GM10847 (cell line): ENCODE measurements around the gene SRRM4.

Source experiments
- POLR2A ChIP-seq: IDR thresholded peaks from 2 replicates; pipeline ENCODE4 v1.6.1; 2011; ENCODE audit not compliant: insufficient read length; ENCODE audit errors: extremely low read depth

The SRRM4 gene

DNA sequence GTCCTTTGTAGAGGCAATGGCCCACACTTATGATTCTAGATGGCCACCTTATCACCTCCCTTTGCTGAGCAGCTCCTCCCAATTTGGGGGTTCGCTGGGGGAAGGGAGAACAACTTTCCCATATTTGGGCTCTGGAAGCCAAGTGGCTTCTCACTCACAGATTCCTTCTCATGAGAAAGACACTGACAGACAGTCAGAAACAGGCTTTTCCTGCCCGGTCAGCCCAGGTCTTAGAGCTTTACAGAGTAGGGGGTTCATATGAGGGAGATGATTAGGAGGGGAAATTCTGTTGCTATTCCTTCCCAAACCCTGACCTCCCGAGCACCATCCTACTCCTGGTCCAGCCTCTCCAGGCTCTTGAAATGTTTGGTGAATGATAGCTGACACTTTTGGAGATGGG is 137.3 kb downstream of the SRRM4 start:
- TF ChIP-seq POLR2A = no peak

DNA sequence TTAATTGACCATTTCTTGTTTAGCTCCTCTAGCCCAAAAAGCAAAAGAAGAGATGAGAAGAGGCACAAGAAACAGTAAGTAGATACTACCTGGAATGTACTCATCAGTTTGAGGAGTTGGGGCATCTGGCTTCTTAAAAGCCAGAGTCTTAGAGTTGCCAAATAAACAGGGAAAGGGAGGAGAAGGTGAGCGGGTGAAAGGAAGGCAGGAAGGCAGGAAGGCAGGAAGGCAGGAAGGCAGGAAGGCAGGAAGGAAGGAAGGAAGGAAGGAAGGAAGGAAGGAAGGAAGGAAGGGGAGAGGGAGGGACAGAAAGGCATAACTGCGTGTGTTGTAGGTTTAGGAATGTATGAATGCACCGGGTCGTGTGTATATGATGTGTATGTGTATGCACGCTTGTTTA is 140.7 kb downstream of the SRRM4 start:
- no peak for TF ChIP-seq POLR2A

DNA sequence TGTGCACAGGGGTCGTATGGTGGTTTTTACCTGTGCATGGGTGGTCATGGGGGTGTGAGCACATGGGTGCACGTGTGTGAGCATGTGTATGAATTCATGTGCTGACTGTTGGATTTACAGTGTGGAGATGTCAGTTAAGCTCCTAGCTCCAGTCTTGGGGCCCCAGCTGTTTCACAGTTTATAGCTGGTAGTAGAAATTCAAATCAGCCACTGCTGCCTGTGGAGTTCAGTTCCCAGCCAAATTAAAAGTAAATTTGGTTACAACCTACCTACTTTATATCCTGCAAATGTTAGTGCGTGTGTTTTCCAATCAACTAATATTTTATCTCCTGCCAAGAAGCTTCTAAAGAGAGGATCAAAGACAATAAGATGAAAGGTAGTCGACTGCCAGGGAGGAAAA is 141.4 kb downstream of the SRRM4 start:
- no peak for TF ChIP-seq POLR2A

DNA sequence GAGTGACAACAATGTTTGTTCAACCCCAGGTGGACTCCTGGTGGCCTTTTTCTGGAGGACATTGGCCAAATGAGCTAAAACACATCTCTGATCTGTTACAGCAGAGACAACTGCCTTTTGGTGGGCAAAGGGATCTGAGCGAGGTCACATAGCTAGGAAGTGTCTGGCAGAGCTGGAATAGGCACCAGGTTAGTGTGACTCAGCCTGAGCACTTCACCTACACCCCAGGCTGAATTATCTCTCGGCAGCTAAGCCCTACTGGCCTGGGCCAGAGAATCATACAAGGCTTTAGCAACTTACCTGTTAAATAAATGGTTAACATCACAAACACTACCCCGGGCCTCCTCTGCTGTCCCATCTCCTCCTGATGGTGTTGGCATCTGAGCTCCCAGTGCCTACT is 147.2 kb downstream of the SRRM4 start:
- no peak for TF ChIP-seq POLR2A

DNA sequence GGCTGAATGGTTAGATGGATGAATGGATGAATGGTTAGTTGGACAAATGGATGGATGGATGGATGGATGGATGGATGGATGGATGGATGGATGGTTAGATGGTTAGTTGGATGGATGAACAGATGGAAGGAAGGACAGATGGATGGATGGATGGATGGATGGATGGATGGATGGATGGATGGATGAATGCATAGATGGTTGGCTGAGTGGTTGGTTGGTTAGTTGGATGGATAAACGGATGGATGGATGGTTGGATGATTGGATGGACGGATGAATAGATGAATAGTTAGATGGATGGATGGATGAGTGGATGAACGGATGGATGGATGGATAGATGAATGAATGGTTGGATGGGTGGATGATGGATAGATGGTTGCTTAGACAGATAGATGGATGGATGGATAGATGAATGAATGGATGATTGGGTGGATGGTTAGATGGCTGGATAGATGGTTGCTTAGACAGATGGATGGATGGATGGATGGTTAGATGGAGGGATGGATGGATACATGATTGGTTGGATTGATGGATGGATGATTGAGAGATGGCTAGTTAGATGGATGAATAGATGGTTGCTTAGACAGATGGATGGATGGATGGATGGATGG is 148.6 kb downstream of the SRRM4 start:
- TF ChIP-seq POLR2A = no peak

DNA sequence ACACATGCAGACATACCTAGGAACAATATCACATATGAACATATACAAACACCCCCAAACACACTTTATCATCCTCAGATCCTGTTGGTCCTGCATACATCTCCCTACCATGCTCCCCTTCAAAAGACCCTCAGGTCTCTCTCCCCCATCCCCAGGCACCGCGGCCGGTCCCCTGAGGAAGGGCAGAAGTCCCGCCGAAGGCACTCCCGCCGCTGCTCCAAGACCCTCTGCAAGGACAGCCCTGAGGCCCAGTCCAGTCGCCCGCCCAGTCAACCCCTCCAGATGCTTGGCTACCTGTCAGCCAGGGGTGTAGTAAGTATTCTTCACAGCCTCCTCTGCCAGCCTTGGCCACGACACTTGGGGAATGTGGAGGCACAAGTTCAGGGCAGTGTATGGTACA is 149.2 kb downstream of the SRRM4 start:
- TF ChIP-seq POLR2A = no peak

DNA sequence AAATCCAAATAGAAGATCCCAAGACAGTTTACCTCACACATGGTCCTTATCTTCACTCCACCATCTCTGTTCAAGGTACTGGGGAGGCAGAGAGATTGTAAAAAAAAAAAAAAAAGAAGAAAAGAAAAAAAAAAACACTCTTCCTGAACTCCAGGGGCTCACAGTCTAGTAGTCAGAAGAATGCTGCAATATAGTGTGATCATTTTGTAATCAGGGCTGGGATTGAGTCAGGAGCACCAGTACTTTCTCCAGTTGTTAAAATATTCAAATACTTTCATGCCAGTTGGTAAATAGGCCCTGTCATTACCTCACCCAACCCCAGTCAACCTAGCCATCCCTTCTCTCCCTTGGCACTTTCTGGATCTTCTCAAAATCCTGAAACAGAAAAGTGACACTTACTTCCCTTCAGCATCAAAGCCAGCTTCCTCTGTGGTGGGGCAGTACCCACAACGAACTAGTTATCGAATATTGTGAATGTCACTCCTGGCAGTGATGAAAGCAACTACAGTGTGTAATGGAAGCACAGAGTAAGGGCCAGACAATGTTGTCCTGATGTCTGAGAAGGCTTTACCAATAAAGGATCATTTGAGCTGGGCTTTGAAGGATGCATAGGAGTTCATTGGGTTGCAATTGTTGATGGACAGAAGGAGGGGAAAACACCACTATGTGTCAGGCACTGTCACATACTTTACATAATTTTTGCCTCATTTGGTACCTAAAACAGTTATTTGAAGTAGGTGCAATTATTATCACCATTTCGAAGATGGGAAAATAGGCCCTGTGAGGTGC is 153.1 kb downstream of the SRRM4 start:
- no peak for TF ChIP-seq POLR2A

DNA sequence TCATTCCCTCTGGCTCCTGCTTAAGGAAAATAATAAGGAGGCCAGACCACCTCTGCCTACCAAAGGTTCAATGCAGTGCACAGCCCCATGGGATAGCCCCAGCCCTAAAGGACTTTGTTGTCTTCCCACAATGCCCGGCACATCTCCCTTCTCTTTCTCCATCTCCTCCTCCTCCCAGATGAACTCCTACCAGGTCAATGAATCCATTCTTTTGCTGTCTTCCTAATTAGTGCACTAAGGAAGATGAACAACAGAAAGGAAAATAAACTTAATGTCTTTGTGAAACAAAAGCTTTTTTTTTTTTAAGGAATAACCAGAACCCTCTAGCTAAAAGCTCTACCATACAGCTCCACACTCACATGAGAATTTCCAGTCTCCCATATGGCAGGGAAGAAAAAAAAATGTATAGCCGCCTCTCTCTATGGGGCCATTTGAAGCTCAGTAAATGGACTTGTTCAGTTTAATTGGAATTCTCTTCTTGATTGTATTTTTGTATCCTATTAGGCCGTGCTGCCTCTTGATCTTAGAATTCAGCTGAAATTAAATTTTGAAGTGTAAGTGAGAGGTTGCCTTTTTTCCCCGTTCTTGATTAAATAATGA is 155.6 kb downstream of the SRRM4 start:
- no peak for TF ChIP-seq POLR2A

DNA sequence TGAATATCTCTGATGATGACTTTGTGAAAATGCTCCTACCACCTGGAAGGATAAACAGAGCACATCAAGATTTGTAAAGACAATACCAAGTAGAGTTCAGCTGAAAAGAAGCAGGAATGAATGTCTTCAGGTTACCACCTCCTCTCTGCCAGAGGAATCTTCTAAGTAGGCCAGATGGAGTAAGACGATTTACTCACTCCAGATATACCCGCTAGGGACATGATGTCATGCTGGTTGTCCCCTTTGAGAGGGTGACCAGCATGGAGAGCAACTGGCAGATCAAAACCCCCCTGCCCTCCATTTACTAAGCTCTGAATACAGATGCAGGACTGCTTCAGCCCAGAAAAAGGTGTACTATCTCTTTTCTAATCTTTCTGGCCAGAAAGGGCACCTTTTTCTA is 158.1 kb downstream of the SRRM4 start:
- TF ChIP-seq POLR2A = no peak

DNA sequence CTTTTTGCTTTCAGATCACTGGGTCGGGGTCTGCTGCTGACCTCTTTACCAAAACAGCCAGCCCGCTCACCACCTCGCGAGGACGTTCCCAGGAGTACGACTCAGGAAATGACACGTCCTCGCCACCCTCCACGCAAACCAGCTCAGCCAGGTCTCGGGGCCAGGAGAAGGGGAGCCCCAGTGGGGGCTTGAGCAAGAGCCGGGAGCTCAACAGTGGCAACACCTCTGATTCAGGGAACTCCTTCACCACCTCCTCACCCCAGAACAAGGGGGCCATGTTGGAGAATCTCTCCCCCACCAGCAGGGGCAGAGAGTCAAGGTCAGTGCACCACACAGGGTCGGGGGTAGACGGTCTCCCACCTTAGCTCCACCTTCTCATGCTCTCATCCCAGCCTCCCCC is 164.0 kb downstream of the SRRM4 start:
- no peak for TF ChIP-seq POLR2A

DNA sequence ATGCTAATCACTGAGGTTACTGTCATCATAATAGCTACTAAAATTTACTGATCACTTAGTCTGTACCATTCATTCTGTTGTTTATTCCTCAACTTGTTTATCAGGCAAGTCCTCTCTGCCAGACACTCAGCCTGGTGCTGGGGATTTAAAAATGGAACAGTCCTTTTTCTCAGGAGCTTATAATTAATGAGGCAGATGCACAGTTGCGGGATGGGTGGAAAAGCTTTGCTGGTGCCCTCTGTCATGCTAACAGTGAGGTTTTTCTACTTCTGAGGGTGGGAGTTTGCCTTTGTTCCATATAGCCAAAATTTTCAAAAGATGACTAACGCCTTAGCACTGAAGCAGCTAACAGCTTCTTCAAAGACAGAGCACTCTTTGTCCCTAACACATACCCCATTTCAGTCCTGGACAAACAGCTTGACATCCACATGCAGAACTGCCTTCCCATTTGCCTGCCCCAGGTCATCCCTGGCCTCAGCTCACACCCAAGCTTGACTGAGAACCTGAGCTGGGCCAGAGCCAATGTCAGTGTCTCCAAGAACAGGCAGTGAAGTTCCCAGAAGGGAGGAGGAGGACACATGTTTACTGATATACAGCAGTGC is 166.6 kb downstream of the SRRM4 start:
- TF ChIP-seq POLR2A = no peak

DNA sequence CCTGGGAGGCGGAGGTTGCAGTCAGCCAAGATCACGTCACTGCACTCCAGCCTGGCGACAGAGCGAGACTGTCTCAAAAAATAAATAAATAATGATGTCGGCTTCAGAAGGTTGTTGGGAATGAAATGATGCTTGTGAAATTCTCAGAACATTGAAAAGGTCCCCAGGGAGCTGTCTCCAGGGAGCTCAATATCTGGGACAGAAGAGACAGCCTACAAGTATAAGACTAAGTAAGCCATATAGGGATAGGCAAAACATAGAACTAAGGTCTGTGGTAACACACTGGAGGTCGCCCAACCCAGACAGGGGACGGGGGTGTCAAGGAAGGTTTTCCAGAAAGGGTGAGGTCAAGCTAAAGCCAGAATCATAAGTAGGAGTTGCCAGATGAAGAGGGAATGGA is 167.9 kb downstream of the SRRM4 start:
- TF ChIP-seq POLR2A = no peak

DNA sequence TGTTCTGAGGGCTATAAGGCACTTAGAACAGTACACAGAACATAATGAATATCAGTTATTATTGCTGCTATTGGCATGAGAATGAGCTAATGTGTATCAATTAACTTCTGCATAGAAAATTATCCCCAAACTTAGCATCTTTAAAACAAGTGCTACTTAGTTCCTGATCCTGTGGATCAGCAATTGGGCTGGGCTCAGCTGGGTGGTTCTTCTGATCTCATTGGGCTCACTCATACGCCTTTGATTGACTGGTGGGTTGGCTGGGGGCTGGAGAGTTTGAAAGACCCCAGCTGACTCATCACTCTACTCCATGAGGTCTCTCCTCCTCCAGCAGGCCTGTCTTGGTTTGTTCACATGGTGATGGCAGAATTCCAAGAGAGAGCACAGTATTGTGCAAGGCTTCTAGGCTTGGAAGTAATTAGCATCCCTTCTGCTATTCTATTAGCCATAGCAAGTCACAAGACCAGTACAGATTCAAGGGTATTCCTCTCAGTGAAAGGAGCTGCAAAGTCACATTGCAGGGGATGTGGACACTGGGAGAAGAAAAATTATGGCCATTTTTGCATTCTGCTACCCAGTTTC is 170.2 kb downstream of the SRRM4 start:
- TF ChIP-seq POLR2A = no peak

DNA sequence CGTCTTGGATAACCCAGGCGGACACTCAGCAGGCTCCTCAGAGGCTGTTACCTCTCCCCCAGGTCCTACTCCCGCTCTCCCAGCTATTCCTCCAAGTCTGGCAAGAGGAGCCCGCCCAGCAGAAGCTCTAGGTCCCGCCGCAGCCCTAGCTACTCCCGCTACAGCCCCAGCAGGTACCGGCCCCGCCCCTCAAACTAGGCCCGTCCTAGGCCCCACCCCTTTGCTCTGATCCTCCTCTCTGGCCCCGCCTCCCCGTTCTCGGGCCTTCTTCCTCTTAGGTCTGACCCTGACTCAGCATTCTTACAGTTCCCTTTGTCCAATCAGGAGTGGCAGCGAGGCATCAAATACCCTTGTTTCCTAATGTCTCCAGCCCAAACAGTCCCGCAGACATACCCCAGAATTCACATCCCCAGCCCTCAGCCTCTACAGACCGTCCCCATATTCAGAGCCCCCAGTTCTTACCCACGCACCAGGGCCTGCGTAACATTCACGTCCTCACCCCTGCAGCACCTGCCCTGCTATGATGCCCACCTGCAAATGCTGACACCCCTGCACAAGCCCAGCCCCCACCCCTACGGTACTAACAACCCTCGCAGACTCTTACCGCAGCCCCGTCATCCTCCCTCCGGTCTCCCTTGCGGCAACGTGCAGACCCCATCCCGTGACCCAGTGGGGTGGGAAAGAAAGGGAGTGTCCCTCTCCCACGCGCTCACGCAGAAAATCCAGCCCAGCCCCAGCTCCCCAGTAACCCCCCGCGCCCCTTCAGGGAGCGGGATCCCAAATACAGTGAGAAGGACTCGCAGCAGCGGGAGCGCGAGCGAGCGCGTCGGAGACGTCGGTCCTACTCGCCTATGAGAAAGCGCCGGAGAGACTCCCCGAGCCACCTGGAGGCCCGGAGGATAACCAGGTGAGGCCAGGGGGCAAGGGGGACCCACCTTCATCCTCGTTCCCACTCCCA is 172.4 kb downstream of the SRRM4 start:
- no peak for TF ChIP-seq POLR2A

DNA sequence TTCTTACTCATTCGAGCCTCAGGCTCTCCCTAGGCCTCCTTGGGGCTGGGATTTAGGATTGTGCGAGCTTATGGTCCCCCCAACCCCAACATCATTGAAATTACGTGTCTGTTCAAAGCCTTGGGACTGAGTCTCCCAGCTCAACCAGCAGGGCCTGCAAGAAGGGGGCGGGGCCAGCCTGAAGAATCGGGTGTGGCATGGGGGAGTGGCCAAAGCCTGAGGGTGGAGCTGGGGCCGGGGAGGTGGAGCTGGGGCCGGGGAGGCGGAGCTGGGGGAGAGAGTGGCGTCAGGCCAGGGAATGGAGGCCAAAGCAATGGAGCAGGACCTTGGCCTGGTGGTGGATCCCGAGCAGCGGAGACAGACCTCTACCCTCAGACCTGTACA is 173.1 kb downstream of the SRRM4 start:
- no peak for TF ChIP-seq POLR2A

DNA sequence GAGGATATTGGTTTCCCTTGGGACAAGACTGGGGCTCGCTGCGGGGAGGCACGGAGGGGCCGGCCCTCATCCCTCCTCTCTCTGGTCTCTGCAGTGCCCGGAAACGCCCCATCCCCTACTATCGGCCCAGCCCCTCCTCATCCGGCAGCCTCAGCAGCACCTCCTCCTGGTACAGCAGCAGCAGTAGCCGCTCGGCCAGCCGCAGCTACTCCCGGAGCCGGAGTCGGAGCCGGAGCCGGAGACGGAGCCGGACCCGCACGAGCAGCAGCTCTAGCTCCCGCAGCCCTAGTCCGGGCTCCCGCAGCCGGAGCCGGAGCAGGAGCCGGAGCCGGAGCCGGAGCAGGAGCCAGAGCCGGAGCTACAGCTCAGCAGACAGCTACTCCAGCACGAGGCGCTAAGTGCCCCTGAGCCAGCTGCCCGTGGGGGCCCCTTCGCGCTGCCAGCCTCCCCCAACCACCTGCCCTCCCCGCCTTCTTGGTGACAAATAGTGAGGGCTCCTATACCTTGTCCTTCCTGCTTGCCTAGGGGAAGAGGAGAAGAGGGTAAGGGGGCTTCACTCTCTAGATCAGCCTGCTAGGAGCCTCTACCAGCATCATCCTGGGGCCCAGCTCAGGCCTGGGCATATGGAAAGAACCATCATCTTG is 175.2 kb downstream of the SRRM4 start:
- TF ChIP-seq POLR2A = no peak
